Endothelial cell of umbilical vein (primary cell): ENCODE results near the gene PDE1A. TPM values are rescaled to one million over a fixed set of nuclear protein-coding genes. Genes with fewer than 3 reads are reported as not detected.

Source experiments
- BruUV-seq: library from RNA; stranded (reverse); fragments of 400-500 nt; replicated peaks from 2 replicates; lab custom pipeline; 2021; lab: Mats Ljungman, UMichigan
- CTCF ChIA-PET: fragments of 300-600, 350-600 bp; sonication (Branson Sonifier 250); formaldehyde crosslinking; loops from one replicate; lab custom pipeline; 2021; ENCODE audit warnings: antibody characterized with exemption, inconsistent platforms; lab: Charles Lee
- POLR2A ChIA-PET: fragments of 300-600, 350-600 bp; sonication (Branson Sonifier 250); formaldehyde crosslinking; loops from one replicate; lab custom pipeline; 2021; ENCODE audit warnings: antibody characterized with exemption, inconsistent platforms; lab: Charles Lee
- DNase-seq: peaks from one replicate; pipeline ENCODE4 v3.0.0-alpha.2; 2011; ENCODE audit warnings: low read depth, low spot score
- FAIRE-seq: peaks from 2 replicates; lab custom pipeline; 2011; peaks lifted over from hg19 to GRCh38; lab: Jason Lieb, UNC
- H2AFZ ChIP-seq: 2 replicates; pipeline ENCODE4 v1.6.0; 2012; ENCODE audit warnings: low read depth, low read length, control low read depth, inconsistent platforms
- H3K27ac ChIP-seq: 2 replicates; pipeline ENCODE4 v1.5.1; 2011; ENCODE audit warnings: low read depth, mild to moderate bottlenecking, control low read depth, low read length, moderate library complexity; ENCODE audit not compliant: insufficient read depth
- H3K27me3 ChIP-seq, 2 experiments: 2 replicates each; pipeline versions ENCODE4 v1.6.0 to v1.6.1; 2011; ENCODE audit warnings: low read length in 2 of 2, mixed read lengths in 1 of 2; ENCODE audit not compliant: control insufficient read depth in 2 of 2, insufficient read depth in 2 of 2
- H3K36me3 ChIP-seq, 2 experiments: 2 replicates in 1 of 2; 3 replicates in 1 of 2; pipeline ENCODE4 v1.5.1; 2011; ENCODE audit warnings: low read length in 2 of 2, mild to moderate bottlenecking in 1 of 2, moderate library complexity in 1 of 2; ENCODE audit not compliant: control insufficient read depth in 2 of 2, insufficient read depth in 2 of 2; ENCODE audit errors: extremely low read depth in 1 of 2
- H3K4me1 ChIP-seq: 3 replicates; pipeline ENCODE4 v1.5.1; 2011; ENCODE audit warnings: mild to moderate bottlenecking, low read length; ENCODE audit not compliant: control insufficient read depth, insufficient read depth; ENCODE audit errors: extremely low read depth
- H3K4me2 ChIP-seq: 2 replicates; pipeline ENCODE4 v1.6.1; 2011; ENCODE audit warnings: low read length, control low read depth, mixed read lengths; ENCODE audit not compliant: insufficient read depth
- H3K4me3 ChIP-seq, 3 experiments: fragments of 200-600 bp in 1 of 3; sonication (generic), shearing (Covaris generic) in 1 of 3; replicated peaks in 1 of 3; 2 replicates each; pipeline ENCODE4 v1.5.1; 2011 to 2016; ENCODE audit warnings: control low read depth in 3 of 3, low read length in 3 of 3, mild to moderate bottlenecking in 2 of 3, inconsistent platforms in 1 of 3, low read depth in 1 of 3, moderate library complexity in 1 of 3; ENCODE audit not compliant: insufficient read depth in 1 of 3
- H3K79me2 ChIP-seq: 2 replicates; pipeline ENCODE4 v1.6.0; 2012; ENCODE audit warnings: low read length, inconsistent platforms; ENCODE audit not compliant: control insufficient read depth, insufficient read depth
- H3K9ac ChIP-seq: replicated peaks from 2 replicates; pipeline ENCODE3; 2011; ENCODE audit warnings: low read length, control low read depth; ENCODE audit not compliant: insufficient read depth; ENCODE audit errors: extremely low read depth
- H3K9me1 ChIP-seq: replicated peaks from 3 replicates; pipeline ENCODE4 v1.6.0; 2011; ENCODE audit warnings: mild to moderate bottlenecking, low read length; ENCODE audit not compliant: control insufficient read depth, insufficient read depth; ENCODE audit errors: extremely low read depth
- H3K9me3 ChIP-seq: replicated peaks from 2 replicates; pipeline ENCODE4 v1.5.1; 2012; ENCODE audit warnings: low read length, inconsistent platforms; ENCODE audit not compliant: control insufficient read depth, insufficient read depth
- H4K20me1 ChIP-seq: replicated peaks from 2 replicates; pipeline ENCODE3; 2011; ENCODE audit warnings: mild to moderate bottlenecking, low read length; ENCODE audit not compliant: control insufficient read depth, insufficient read depth; ENCODE audit errors: extremely low read depth
- FOS ChIP-seq: IDR thresholded peaks from 2 replicates; pipeline ENCODE4 v1.6.1; 2011; ENCODE audit warnings: mild to moderate bottlenecking, low read length, moderate library complexity, borderline replicate concordance; ENCODE audit not compliant: insufficient read depth
- JUN ChIP-seq: IDR thresholded peaks from 2 replicates; pipeline ENCODE4 v1.6.1; 2011; ENCODE audit warnings: borderline replicate concordance, low read depth; ENCODE audit not compliant: insufficient read length, insufficient read depth
- MYC ChIP-seq: IDR thresholded peaks from one replicate; pipeline ENCODE4 v1.6.1; 2011; ENCODE audit warnings: mild to moderate bottlenecking, low read depth, low read length
- POLR2AphosphoS5 ChIP-seq: IDR thresholded peaks from 2 replicates; pipeline ENCODE4 v1.6.1; 2012; ENCODE audit warnings: low read depth, mild to moderate bottlenecking, control low read depth, low read length, moderate library complexity; ENCODE audit not compliant: insufficient read depth
- dilution Hi-C: fragments of 300-500 bp; cut with MboI; formaldehyde crosslinking; loops from one replicate; pipeline ENCODE4 v1.15.0; 2019; ENCODE audit warnings: low sequenced_read_pairs; ENCODE audit not compliant: extremely low pct_ligation_motif_present
- intact Hi-C: fragments of 100-400 bp; cut with micrococcal nuclease; formaldehyde crosslinking; loops from one replicate; pipeline ENCODE4 v1.10.0; 2022
- polyA plus RNA-seq, 4 experiments: library from polyadenylated mRNA; depleted of rRNA in 3 of 4; stranded (reverse) in 3 of 4; unstranded in 1 of 4; fragments of >200 nt; gene quantifications; 2 replicates each; pipeline versions ENCODE4 v1.2.1 to v1.2.3, GENCODE V29; 2011 to 2012; ENCODE audit warnings: missing spikeins in 1 of 4
- total RNA-seq: library from RNA; stranded (reverse); gene quantifications from 2 replicates; pipeline ENCODE4 v1.2.3, GENCODE V29; 2021
- TF ChIP-seq, protein P1 (sequence below), 2 donors: IDR thresholded peaks; 1 replicate in 1 of 2; 2 replicates in 1 of 2; pipeline ENCODE4 v1.5.1; 2011; ENCODE audit warnings: low read length in 2 of 2, mild to moderate bottlenecking in 2 of 2, moderate library complexity in 2 of 2, control low read depth in 1 of 2, inconsistent platforms in 1 of 2, low read depth in 1 of 2; ENCODE audit not compliant: insufficient read depth in 1 of 2; ENCODE audit errors: extremely low read depth in 1 of 2
- TF ChIP-seq, protein P2 (sequence below): IDR thresholded peaks from 2 replicates; pipeline ENCODE4 v1.6.1; 2011; ENCODE audit not compliant: insufficient read depth, insufficient read length

PDE1A gene
- total and polyA plus RNA-seq, 2 donors (not counting 3 experiments of a cell fraction or from before 2014, with no cell fraction given), result 0.43 to 0.49 TPM

DNA sequence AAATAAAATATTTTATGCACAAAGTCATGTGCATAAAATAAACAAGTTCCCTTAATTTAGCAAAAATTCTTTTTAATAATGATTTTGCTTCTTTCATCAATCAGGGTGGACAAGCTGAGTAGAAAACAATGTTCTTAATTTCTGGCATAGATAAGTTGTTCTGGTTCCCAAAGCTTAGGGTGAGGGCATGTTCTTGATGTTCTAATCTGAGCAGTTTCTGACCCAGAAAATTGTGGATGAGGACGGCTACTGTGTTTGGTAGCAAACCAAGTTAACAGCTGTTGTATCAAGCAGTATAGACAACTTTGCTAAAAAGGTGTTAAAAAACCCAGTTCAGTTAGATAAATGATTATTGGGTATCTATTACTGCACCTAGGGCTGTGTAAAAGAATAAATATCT lies 158.9 kb downstream of the PDE1A start:
- Histone ChIP-seq H3K4me1 (no peaks in the 10 kb centered on the region), H2AFZ (no peak overlapping the region), H3K79me2 (no peaks in the 10 kb centered on the region), H3K27ac (no peak overlapping the region), H3K9me3 (no peaks in the 10 kb centered on the region), H4K20me1 (no peaks in the 10 kb centered on the region), H3K9me1 (no peaks in the 10 kb centered on the region), H3K36me3 (no peaks in the 10 kb centered on the region), H3K4me2 (no peak overlapping the region), H3K9ac (no peak overlapping the region), H3K27me3 (no peaks in the 10 kb centered on the region), H3K4me3 (no peak overlapping the region)
- FAIRE-seq (no peak), DNase-seq (no peak)
- POLR2A ChIA-PET, result no interaction called here
- no peak for TF ChIP-seq FOS
- no peak for TF ChIP-seq POLR2AphosphoS5
- TF ChIP-seq MYC, result no peak
- CTCF ChIA-PET, result no interaction called here
- no TSS peak for BruUV-seq
- dilution Hi-C loops (no loop called here), intact Hi-C loops (no loop called here)

GRCh38 chr2:182266909-182267308 lies 159.9 kb downstream of the PDE1A start:
- intact Hi-C loops, result no loop called here
- no peaks in the 10 kb centered on the region for H4K20me1 ChIP-seq
- H3K27ac ChIP-seq, result no peak overlapping the region
- no peak overlapping the region for H3K4me3 ChIP-seq
- no peaks in the 10 kb centered on the region for H3K9me3 ChIP-seq
- TF ChIP-seq POLR2AphosphoS5 (no peak), JUN (no peak), MYC (no peak), FOS (no peak)
- TF ChIP-seq, protein P1, sequence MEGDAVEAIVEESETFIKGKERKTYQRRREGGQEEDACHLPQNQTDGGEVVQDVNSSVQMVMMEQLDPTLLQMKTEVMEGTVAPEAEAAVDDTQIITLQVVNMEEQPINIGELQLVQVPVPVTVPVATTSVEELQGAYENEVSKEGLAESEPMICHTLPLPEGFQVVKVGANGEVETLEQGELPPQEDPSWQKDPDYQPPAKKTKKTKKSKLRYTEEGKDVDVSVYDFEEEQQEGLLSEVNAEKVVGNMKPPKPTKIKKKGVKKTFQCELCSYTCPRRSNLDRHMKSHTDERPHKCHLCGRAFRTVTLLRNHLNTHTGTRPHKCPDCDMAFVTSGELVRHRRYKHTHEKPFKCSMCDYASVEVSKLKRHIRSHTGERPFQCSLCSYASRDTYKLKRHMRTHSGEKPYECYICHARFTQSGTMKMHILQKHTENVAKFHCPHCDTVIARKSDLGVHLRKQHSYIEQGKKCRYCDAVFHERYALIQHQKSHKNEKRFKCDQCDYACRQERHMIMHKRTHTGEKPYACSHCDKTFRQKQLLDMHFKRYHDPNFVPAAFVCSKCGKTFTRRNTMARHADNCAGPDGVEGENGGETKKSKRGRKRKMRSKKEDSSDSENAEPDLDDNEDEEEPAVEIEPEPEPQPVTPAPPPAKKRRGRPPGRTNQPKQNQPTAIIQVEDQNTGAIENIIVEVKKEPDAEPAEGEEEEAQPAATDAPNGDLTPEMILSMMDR (IDR thresholded peaks at IDR 0.05; ENCODE audit: extremely low read depth in 1 of 2, insufficient read depth in 1 of 2, low read depth in 1 of 2, low read length in 2 of 2), result no peak
- TF ChIP-seq, protein P2, sequence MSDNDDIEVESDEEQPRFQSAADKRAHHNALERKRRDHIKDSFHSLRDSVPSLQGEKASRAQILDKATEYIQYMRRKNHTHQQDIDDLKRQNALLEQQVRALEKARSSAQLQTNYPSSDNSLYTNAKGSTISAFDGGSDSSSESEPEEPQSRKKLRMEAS, result no peak
- DNase-seq, result no peak
- H3K4me1 ChIP-seq, result no peaks in the 10 kb centered on the region
- dilution Hi-C loops, result no loop called here
- POLR2A ChIA-PET, result no interaction called here
- no peaks in the 10 kb centered on the region for H3K79me2 ChIP-seq
- CTCF ChIA-PET, result no interaction called here
- no peaks in the 10 kb centered on the region for H3K27me3 ChIP-seq
- H2AFZ ChIP-seq, result no peak overlapping the region
- H3K4me2 ChIP-seq, result no peak overlapping the region
- BruUV-seq, result no TSS peak
- no peaks in the 10 kb centered on the region for H3K36me3 ChIP-seq
- H3K9ac ChIP-seq, result no peak overlapping the region
- no peaks in the 10 kb centered on the region for H3K9me1 ChIP-seq
- no peak for FAIRE-seq
